GM18951 (cell line): ENCODE measurements around the gene CYTH2.

ENCODE experiments used
- POLR2A ChIP-seq: IDR thresholded peaks from 4 replicates; pipeline ENCODE4 v1.6.1; 2011; ENCODE audit warnings: mild to moderate bottlenecking; ENCODE audit not compliant: insufficient read length, insufficient read depth; ENCODE audit errors: extremely low read depth
- in situ Hi-C: fragments of 300-500 bp; cut with MboI; formaldehyde crosslinking; loops from one replicate; pipeline ENCODE4 v1.12.0; 2022; ENCODE audit warnings: low sequenced_read_pairs, mixed read lengths, inconsistent platforms; ENCODE audit not compliant: unreplicated experiment

Gene CYTH2

GRCh38 chr19:48498595-48499311 lies 29.6 kb downstream of the CYTH2 start:
- in situ Hi-C loops = no loop called here
- TF ChIP-seq POLR2A = no peak

GRCh38 chr19:48499316-48500090 lies 30.3 kb downstream of the CYTH2 start:
- in situ Hi-C loops = no loop called here
- no peak for TF ChIP-seq POLR2A

- TF ChIP-seq POLR2A = no peak
- in situ Hi-C loops = no loop called here
Measured at GRCh38 chr19:48500830-48501493, 31.8 kb downstream of the CYTH2 start.

- TF ChIP-seq POLR2A = no peak
- in situ Hi-C loops = no loop called here
Measured at GRCh38 chr19:48501494-48502349, 32.6 kb downstream of the CYTH2 start.

- TF ChIP-seq POLR2A = no peak
- in situ Hi-C loops = no loop called here
Measured at GRCh38 chr19:48502350-48503018, 33.3 kb downstream of the CYTH2 start.

GRCh38 chr19:48506138-48506733 lies 37.1 kb downstream of the CYTH2 start:
- no peak for TF ChIP-seq POLR2A
- in situ Hi-C loops = loop anchor here (5.0 kb wide), 1 partner anchor 81 kb away; no protein-coding TSS in a partner anchor

- in situ Hi-C loops = loop anchor here (5.0 kb wide), 1 partner anchor 79 kb away; no protein-coding TSS in a partner anchor
- no peak for TF ChIP-seq POLR2A
Measured at GRCh38 chr19:48507911-48508439, 38.8 kb downstream of the CYTH2 start.

- in situ Hi-C loops = loop anchor here (5.0 kb wide), 1 partner anchor 78 kb away; no protein-coding TSS in a partner anchor
- no peak for TF ChIP-seq POLR2A
Measured at GRCh38 chr19:48508729-48509411, 39.7 kb downstream of the CYTH2 start.

- in situ Hi-C loops = loop anchor here (5.0 kb wide), 1 partner anchor 78 kb away; no protein-coding TSS in a partner anchor
- TF ChIP-seq POLR2A = no peak
Measured at GRCh38 chr19:48509467-48510194, 40.5 kb downstream of the CYTH2 start.
